ENCODE measurements around the gene FZD10. TPM values are rescaled to one million over a fixed set of nuclear protein-coding genes. Genes with fewer than 3 reads are reported as not detected.

The FZD10 gene, protein sequence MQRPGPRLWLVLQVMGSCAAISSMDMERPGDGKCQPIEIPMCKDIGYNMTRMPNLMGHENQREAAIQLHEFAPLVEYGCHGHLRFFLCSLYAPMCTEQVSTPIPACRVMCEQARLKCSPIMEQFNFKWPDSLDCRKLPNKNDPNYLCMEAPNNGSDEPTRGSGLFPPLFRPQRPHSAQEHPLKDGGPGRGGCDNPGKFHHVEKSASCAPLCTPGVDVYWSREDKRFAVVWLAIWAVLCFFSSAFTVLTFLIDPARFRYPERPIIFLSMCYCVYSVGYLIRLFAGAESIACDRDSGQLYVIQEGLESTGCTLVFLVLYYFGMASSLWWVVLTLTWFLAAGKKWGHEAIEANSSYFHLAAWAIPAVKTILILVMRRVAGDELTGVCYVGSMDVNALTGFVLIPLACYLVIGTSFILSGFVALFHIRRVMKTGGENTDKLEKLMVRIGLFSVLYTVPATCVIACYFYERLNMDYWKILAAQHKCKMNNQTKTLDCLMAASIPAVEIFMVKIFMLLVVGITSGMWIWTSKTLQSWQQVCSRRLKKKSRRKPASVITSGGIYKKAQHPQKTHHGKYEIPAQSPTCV
- total RNA-seq (2016; rRNA removed; fragmentation: Illumina TruSeq; extraction: Trizol) (not detected in 2 replicates), polyA plus RNA-seq (2011; rRNA removed) (not detected in 2 replicates), polyA minus RNA-seq (2011; rRNA and poly(A)+ RNA removed; ENCODE audit: low replicate concordance) (16.3 TPM in 1 of 2 replicates, not detected in the other), Bru-seq, nascent RNA (not detected), BruChase-seq, experiment 1, labeled RNA remaining after a 6-hour chase (not detected), BruChase-seq, experiment 2, labeled RNA remaining after a 2-hour chase (not detected)
- not detected in 2 replicates for total RNA-seq (2016; cell fraction: cytosol; rRNA removed; fragmentation: Illumina TruSeq; extraction: Trizol; ENCODE audit: low read depth)
- not detected in 2 replicates for total RNA-seq (2016; cell fraction: insoluble cytoplasmic fraction; rRNA removed; fragmentation: Illumina TruSeq; extraction: Trizol)
- not detected in 2 replicates for total RNA-seq (2016; cell fraction: membrane; rRNA removed; fragmentation: Illumina TruSeq; extraction: Trizol)
- total RNA-seq (2016; cell fraction: nucleus; rRNA removed; fragmentation: Illumina TruSeq; extraction: Trizol) = not detected in 2 replicates
- not detected in 2 replicates for polyA plus RNA-seq (2011; cell fraction: cytosol; rRNA removed)
- polyA plus RNA-seq (2011; cell fraction: nucleus; rRNA removed) = not detected in 2 replicates
- not detected in 2 replicates for polyA plus RNA-seq (2012)
- polyA plus RNA-seq (2016; cell fraction: cytosol; fragmentation: Illumina TruSeq; extraction: Trizol; ENCODE audit: low read depth) = not detected in 2 replicates
- polyA plus RNA-seq (2016; cell fraction: insoluble cytoplasmic fraction; fragmentation: Illumina TruSeq; extraction: Trizol; ENCODE audit: low read depth) = not detected in 2 replicates
- not detected in 2 replicates for polyA plus RNA-seq (2016; cell fraction: membrane; fragmentation: Illumina TruSeq; extraction: Trizol; ENCODE audit: low read depth)
- not detected in 2 replicates for polyA plus RNA-seq (2016; cell fraction: nucleus; fragmentation: Illumina TruSeq; extraction: Trizol; ENCODE audit: insufficient read depth, low read depth)
- polyA minus RNA-seq (2011; cell fraction: cytosol; rRNA and poly(A)+ RNA removed) = 0.18 and 0.20 TPM in 2 replicates
- 0.39 TPM in 1 of 2 replicates, not detected in the other for polyA minus RNA-seq (2011; cell fraction: nucleus; rRNA and poly(A)+ RNA removed)
- long read RNA-seq, experiment 1 = 0 reads
- long read RNA-seq, experiment 2 = 0 reads

DNA sequence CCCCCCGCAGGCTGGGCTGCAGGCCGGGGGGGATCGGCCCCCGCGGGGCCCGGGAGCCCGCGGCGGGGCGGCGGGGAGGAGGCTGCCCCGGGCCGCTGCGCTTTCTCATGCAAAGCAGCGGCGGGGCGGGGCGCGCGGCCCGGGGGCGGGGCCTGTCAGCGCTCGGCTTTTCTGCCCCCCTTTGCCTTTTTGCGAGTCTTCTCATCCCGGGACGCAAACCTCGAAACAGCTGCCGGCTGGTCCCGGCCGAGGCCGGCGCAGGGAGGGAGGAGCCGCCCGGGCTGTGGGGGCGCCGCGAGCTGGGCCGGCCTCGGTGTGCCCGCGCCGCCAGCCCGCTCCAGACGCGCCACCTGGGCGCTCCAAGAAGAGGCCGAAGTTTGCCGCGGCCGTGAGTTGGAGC, at the start of gene FZD10:
FZD10 (plus strand) TSS at position 198 of the 400 bp plus-strand sequence. CDS start 479 bp downstream, outside the sequence.
- H3K36me3 ChIP-seq (replicated peaks in 1 of 2; ENCODE audit: control insufficient read depth in 1 of 2, insufficient read depth in 2 of 2, low read length in 2 of 2) = no peaks in the 10 kb centered on the region
- FAIRE-seq (no peak), ATAC-seq (no peak), DNase-seq (ENCODE audit: low spot score) (no peak)
- no peaks in the 10 kb centered on the region for H4K20me1 ChIP-seq (ENCODE audit: insufficient read depth, low read length)
- ChIA-PET POLR2A (no interaction called here), CTCF (ENCODE audit: low intra/inter-chr PET ratio, low total read pairs) (no interaction called here)
- in situ Hi-C loops (cut with HindIII; ENCODE audit: extremely low pct_ligation_motif_present, low pct_unique_long_range_greater_than_20kb) = no loop called here
- no TSS peak for BruUV-seq (replicated peaks)
- no peak within 1 kb of the TSS for H3K4me3 ChIP-seq (replicated peaks in 1 of 3; ENCODE audit: insufficient read depth in 1 of 3, low read depth in 2 of 3, low read length in 3 of 3)
- no peaks in the 10 kb centered on the region for H3K9me3 ChIP-seq (ENCODE audit: low read length)
- WGBS (ENCODE audit: low lambda C conversion rate) = 61% methylated on average over 9 of the region's 51 CpGs
- no peak within 1 kb of the TSS for H2AFZ ChIP-seq (ENCODE audit: low read length)
- intact Hi-C loops (cut with micrococcal nuclease; ENCODE audit: unreplicated experiment) = no loop called here
- H3K27me3 ChIP-seq (ENCODE audit: control insufficient read depth in 1 of 2, insufficient read depth in 2 of 2, low read length in 2 of 2) = peaks cover 0 to 40% of the 10 kb centered on the region in 2 experiments; a peak in 4 of 5 replicates
- no peaks in the 10 kb centered on the region for H3K79me2 ChIP-seq (ENCODE audit: insufficient read depth, low read length)
- H3K4me2 ChIP-seq (ENCODE audit: low read depth, low read length) = no peak within 1 kb of the TSS
- no peaks in the 10 kb centered on the region for H3K4me1 ChIP-seq (ENCODE audit: insufficient read depth, low read length)
- H3K27ac ChIP-seq (ENCODE audit: extremely low read length, insufficient read depth, low read length) = no peak within 1 kb of the TSS
- no peak within 1 kb of the TSS for H3K9ac ChIP-seq (ENCODE audit: insufficient read depth, low read depth, low read length)
- TF ChIP-seq, protein P1, sequence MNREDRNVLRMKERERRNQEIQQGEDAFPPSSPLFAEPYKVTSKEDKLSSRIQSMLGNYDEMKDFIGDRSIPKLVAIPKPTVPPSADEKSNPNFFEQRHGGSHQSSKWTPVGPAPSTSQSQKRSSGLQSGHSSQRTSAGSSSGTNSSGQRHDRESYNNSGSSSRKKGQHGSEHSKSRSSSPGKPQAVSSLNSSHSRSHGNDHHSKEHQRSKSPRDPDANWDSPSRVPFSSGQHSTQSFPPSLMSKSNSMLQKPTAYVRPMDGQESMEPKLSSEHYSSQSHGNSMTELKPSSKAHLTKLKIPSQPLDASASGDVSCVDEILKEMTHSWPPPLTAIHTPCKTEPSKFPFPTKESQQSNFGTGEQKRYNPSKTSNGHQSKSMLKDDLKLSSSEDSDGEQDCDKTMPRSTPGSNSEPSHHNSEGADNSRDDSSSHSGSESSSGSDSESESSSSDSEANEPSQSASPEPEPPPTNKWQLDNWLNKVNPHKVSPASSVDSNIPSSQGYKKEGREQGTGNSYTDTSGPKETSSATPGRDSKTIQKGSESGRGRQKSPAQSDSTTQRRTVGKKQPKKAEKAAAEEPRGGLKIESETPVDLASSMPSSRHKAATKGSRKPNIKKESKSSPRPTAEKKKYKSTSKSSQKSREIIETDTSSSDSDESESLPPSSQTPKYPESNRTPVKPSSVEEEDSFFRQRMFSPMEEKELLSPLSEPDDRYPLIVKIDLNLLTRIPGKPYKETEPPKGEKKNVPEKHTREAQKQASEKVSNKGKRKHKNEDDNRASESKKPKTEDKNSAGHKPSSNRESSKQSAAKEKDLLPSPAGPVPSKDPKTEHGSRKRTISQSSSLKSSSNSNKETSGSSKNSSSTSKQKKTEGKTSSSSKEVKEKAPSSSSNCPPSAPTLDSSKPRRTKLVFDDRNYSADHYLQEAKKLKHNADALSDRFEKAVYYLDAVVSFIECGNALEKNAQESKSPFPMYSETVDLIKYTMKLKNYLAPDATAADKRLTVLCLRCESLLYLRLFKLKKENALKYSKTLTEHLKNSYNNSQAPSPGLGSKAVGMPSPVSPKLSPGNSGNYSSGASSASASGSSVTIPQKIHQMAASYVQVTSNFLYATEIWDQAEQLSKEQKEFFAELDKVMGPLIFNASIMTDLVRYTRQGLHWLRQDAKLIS (CRISPR knock-in tag; IDR thresholded peaks at IDR 0.05) = no peak
- TF ChIP-seq RFX3 (CRISPR knock-in tag; IDR thresholded peaks at IDR 0.05) = no peak
- TF ChIP-seq, protein P2, sequence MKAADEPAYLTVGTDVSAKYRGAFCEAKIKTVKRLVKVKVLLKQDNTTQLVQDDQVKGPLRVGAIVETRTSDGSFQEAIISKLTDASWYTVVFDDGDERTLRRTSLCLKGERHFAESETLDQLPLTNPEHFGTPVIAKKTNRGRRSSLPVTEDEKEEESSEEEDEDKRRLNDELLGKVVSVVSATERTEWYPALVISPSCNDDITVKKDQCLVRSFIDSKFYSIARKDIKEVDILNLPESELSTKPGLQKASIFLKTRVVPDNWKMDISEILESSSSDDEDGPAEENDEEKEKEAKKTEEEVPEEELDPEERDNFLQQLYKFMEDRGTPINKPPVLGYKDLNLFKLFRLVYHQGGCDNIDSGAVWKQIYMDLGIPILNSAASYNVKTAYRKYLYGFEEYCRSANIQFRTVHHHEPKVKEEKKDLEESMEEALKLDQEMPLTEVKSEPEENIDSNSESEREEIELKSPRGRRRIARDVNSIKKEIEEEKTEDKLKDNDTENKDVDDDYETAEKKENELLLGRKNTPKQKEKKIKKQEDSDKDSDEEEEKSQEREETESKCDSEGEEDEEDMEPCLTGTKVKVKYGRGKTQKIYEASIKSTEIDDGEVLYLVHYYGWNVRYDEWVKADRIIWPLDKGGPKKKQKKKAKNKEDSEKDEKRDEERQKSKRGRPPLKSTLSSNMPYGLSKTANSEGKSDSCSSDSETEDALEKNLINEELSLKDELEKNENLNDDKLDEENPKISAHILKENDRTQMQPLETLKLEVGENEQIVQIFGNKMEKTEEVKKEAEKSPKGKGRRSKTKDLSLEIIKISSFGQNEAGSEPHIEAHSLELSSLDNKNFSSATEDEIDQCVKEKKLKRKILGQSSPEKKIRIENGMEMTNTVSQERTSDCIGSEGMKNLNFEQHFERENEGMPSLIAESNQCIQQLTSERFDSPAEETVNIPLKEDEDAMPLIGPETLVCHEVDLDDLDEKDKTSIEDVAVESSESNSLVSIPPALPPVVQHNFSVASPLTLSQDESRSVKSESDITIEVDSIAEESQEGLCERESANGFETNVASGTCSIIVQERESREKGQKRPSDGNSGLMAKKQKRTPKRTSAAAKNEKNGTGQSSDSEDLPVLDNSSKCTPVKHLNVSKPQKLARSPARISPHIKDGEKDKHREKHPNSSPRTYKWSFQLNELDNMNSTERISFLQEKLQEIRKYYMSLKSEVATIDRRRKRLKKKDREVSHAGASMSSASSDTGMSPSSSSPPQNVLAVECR (CRISPR knock-in tag; IDR thresholded peaks at IDR 0.05; ENCODE audit: borderline replicate concordance) = no peak
- TF ChIP-seq CC2D1A (CRISPR knock-in tag; IDR thresholded peaks at IDR 0.05) = no peak
- no peak for TF ChIP-seq ZNF629 (CRISPR knock-in tag; conservative IDR thresholded peaks at IDR 0.05)
- TF ChIP-seq DMAP1 (CRISPR knock-in tag; IDR thresholded peaks at IDR 0.05) = no peak
- TF ChIP-seq, protein P3, sequence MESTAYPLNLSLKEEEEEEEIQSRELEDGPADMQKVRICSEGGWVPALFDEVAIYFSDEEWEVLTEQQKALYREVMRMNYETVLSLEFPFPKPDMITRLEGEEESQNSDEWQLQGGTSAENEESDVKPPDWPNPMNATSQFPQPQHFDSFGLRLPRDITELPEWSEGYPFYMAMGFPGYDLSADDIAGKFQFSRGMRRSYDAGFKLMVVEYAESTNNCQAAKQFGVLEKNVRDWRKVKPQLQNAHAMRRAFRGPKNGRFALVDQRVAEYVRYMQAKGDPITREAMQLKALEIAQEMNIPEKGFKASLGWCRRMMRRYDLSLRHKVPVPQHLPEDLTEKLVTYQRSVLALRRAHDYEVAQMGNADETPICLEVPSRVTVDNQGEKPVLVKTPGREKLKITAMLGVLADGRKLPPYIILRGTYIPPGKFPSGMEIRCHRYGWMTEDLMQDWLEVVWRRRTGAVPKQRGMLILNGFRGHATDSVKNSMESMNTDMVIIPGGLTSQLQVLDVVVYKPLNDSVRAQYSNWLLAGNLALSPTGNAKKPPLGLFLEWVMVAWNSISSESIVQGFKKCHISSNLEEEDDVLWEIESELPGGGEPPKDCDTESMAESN (CRISPR knock-in tag; conservative IDR thresholded peaks at IDR 0.05) = no peak

Measured in HepG2 (cell line).